Panc1 (cell line): Measurements from ENCODE around the gene PNKP. TPM values are rescaled to one million over a fixed set of nuclear protein-coding genes. Genes with fewer than 3 reads are reported as not detected.

Experiments
- ATAC-seq: fragments of 200-7000 bp; cut with Tn5 transposase; 2 replicates; pipeline ENCODE4 v1.9.1; 2020; ENCODE audit warnings: mild to moderate bottlenecking, moderate library complexity
- BruUV-seq: library from RNA; stranded (reverse); fragments of 400-500 nt; replicated peaks from 2 replicates; lab custom pipeline; 2021; lab: Mats Ljungman, UMichigan
- CTCF ChIA-PET: fragments of 300-600 bp; sonication (Branson Sonifier 250); formaldehyde crosslinking; loops from one replicate; lab custom pipeline; 2022; ENCODE audit warnings: antibody characterized with exemption; lab: Charles Lee
- POLR2A ChIA-PET: fragments of 300-600 bp; sonication (Branson Sonifier 250); formaldehyde crosslinking; loops from one replicate; lab custom pipeline; 2022; ENCODE audit warnings: antibody characterized with exemption; lab: Charles Lee
- DNase-seq: peaks from one replicate; pipeline ENCODE4 v3.0.0-alpha.2; 2010; ENCODE audit warnings: low read depth, low spot score
- H3K27ac ChIP-seq: 2 replicates; pipeline ENCODE4 v1.5.1; 2011; ENCODE audit warnings: mild to moderate bottlenecking, low read length, inconsistent platforms
- H3K27me3 ChIP-seq: fragments of 200-500 bp; sonication (Bioruptor generic); 2 replicates; pipeline ENCODE4 v1.6.0; 2014; ENCODE audit warnings: low read length, inconsistent platforms; ENCODE audit not compliant: control insufficient read depth, insufficient read depth
- H3K36me3 ChIP-seq: fragments of 200-500 bp; sonication (Bioruptor generic); 2 replicates; pipeline ENCODE4 v1.5.1; 2014; ENCODE audit warnings: inconsistent platforms, mild to moderate bottlenecking, low read length, moderate library complexity; ENCODE audit not compliant: control insufficient read depth, insufficient read depth
- H3K4me1 ChIP-seq: 2 replicates; pipeline ENCODE4 v1.5.1; 2011; ENCODE audit warnings: inconsistent platforms, mild to moderate bottlenecking, low read length, moderate library complexity; ENCODE audit not compliant: control insufficient read depth, insufficient read depth
- H3K4me3 ChIP-seq, 2 experiments: 2 replicates each; pipeline ENCODE4 v1.5.1; 2011 to 2012; ENCODE audit warnings: low read depth in 2 of 2, low read length in 2 of 2, mild to moderate bottlenecking in 2 of 2, inconsistent platforms in 1 of 2, moderate library complexity in 1 of 2
- H3K9me3 ChIP-seq: fragments of 200-500 bp; sonication (Bioruptor generic); 2 replicates; pipeline ENCODE4 v1.5.1; 2014; ENCODE audit warnings: low read depth, mild to moderate bottlenecking, inconsistent platforms, low read length, moderate library complexity; ENCODE audit not compliant: control insufficient read depth, insufficient read depth
- POLR2AphosphoS5 ChIP-seq: IDR thresholded peaks from 2 replicates; pipeline ENCODE4 v1.6.1; 2012; ENCODE audit warnings: mild to moderate bottlenecking, low read depth, low read length, moderate library complexity
- SIN3A ChIP-seq: IDR thresholded peaks from 2 replicates; pipeline ENCODE4 v1.6.1; 2012; ENCODE audit warnings: low read depth, mild to moderate bottlenecking, low read length, moderate library complexity, borderline replicate concordance; ENCODE audit not compliant: insufficient read depth
- TCF7L2 ChIP-seq: IDR thresholded peaks from 2 replicates; pipeline ENCODE4 v1.6.1; 2011; ENCODE audit warnings: mild to moderate bottlenecking, low read depth, low read length, inconsistent platforms
- in situ Hi-C: cut with HindIII; loops from 2 replicates; pipeline ENCODE4 v1.10.0; 2016; ENCODE audit warnings: low sequenced_read_pairs, low pct_unique_long_range_greater_than_20kb
- intact Hi-C: fragments of 100-400 bp; cut with micrococcal nuclease; formaldehyde crosslinking; loops from one replicate; pipeline ENCODE4 v1.10.0; 2022; ENCODE audit not compliant: unreplicated experiment
- total RNA-seq: library from RNA; stranded (reverse); gene quantifications from one replicate; pipeline ENCODE4 v1.2.1, GENCODE V29; 2021; ENCODE audit not compliant: unreplicated experiment
- TF ChIP-seq, protein P1 (sequence below), 2 experiments: IDR thresholded peaks; 2 replicates each; pipeline ENCODE4 v1.6.1; 2011 to 2012; ENCODE audit warnings: low read depth in 2 of 2, control low read depth in 1 of 2, low read length in 1 of 2, mild to moderate bottlenecking in 1 of 2, moderate library complexity in 1 of 2; ENCODE audit not compliant: insufficient read depth in 1 of 2
- TF ChIP-seq, protein P2 (sequence below): fragments of 450-650 bp; IDR thresholded peaks from 2 replicates; pipeline ENCODE4 v1.5.1; 2017; ENCODE audit warnings: mild to moderate bottlenecking

Gene PNKP
- total RNA-seq, 1 experiment from 2014 or later = 76.7 TPM

DNA sequence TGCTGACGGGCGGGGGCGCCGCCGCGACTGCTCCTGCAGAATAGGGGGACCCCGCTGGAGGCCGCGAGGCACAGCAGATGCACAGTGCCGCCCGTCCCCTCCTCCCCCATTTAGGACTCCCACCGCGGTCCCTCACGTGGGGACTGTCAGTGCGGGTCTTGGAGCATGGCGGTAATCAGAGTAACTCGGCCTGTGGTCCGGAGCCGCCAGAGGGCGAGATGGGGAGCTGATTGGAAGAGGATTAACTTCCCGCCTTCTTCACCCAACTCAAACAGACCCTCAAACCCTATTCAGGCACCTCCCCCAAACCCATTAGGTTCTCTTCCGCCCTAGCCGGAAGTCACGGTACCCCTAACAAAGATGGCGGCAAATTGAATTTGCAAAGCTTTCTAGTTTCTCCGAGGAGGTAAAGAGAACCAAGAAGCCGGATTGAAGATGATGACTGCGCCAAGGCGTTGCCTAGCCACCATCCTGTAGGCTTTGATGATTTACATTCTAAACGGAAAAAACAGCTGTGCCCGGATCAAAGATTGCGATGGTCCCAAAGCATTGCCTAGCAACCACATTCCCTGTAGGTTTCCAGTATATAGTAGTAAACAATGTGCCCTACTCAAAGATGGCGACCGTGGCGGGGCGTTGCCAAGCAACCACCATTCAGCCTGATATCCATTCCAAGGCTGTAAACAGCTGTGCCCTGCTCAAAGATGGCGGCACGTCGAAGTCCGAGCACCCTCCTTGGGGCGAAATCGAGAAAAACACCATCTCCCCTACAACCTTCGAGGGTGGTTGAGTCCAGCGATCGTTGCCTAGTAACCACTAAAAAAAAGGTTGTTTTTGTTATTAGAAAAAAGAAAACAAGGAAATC is 54.1 kb downstream of the PNKP start, which contains the start of gene FUZ:
TSS of gene FUZ (minus strand) at position 296 of the 865 bp plus-strand sequence. CDS start at position 110, 186 bp downstream.
- CTCF ChIA-PET = interaction anchor here (0.6 kb wide), 1 partner anchor 192 kb away, joined by 3 read pairs; no protein-coding TSS in a partner anchor
- intact Hi-C loops (no loop called here), in situ Hi-C loops (no loop called here)
- Histone ChIP-seq H3K27ac (peak within 1 kb of the TSS; percentile 90), H3K36me3 (no peaks in the 10 kb centered on the region), H3K4me3 (peak within 1 kb of the TSS; percentile 75 to 84), H3K9me3 (no peaks in the 10 kb centered on the region), H3K27me3 (no peaks in the 10 kb centered on the region), H3K4me1 (peaks cover 9% of the 10 kb centered on the region)
- POLR2A ChIA-PET = interaction anchor here (0.5 to 0.6 kb wide), 4 partner anchors 11 to 56 kb away, joined by 3 to 7 read pairs (median 4); partner anchors contain the start of gene PTOV1
- BruUV-seq = TSS peak; percentile 96
- DNase-seq (peak; percentile 91), ATAC-seq (peak; percentile 84)
- TF ChIP-seq POLR2AphosphoS5 = no peak; the same call in 1 of the 2 replicates
- TF ChIP-seq TCF7L2 = peak; percentile 93
- TF ChIP-seq, protein P1, sequence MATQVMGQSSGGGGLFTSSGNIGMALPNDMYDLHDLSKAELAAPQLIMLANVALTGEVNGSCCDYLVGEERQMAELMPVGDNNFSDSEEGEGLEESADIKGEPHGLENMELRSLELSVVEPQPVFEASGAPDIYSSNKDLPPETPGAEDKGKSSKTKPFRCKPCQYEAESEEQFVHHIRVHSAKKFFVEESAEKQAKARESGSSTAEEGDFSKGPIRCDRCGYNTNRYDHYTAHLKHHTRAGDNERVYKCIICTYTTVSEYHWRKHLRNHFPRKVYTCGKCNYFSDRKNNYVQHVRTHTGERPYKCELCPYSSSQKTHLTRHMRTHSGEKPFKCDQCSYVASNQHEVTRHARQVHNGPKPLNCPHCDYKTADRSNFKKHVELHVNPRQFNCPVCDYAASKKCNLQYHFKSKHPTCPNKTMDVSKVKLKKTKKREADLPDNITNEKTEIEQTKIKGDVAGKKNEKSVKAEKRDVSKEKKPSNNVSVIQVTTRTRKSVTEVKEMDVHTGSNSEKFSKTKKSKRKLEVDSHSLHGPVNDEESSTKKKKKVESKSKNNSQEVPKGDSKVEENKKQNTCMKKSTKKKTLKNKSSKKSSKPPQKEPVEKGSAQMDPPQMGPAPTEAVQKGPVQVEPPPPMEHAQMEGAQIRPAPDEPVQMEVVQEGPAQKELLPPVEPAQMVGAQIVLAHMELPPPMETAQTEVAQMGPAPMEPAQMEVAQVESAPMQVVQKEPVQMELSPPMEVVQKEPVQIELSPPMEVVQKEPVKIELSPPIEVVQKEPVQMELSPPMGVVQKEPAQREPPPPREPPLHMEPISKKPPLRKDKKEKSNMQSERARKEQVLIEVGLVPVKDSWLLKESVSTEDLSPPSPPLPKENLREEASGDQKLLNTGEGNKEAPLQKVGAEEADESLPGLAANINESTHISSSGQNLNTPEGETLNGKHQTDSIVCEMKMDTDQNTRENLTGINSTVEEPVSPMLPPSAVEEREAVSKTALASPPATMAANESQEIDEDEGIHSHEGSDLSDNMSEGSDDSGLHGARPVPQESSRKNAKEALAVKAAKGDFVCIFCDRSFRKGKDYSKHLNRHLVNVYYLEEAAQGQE (IDR thresholded peaks at IDR 0.05; ENCODE audit: insufficient read depth in 1 of 2, low read depth in 2 of 2, low read length in 1 of 2) = no peak
- 0 out of 2 replicates have a peak, but pooled peaks have one; percentile 27 for TF ChIP-seq SIN3A
- TF ChIP-seq, protein P2, sequence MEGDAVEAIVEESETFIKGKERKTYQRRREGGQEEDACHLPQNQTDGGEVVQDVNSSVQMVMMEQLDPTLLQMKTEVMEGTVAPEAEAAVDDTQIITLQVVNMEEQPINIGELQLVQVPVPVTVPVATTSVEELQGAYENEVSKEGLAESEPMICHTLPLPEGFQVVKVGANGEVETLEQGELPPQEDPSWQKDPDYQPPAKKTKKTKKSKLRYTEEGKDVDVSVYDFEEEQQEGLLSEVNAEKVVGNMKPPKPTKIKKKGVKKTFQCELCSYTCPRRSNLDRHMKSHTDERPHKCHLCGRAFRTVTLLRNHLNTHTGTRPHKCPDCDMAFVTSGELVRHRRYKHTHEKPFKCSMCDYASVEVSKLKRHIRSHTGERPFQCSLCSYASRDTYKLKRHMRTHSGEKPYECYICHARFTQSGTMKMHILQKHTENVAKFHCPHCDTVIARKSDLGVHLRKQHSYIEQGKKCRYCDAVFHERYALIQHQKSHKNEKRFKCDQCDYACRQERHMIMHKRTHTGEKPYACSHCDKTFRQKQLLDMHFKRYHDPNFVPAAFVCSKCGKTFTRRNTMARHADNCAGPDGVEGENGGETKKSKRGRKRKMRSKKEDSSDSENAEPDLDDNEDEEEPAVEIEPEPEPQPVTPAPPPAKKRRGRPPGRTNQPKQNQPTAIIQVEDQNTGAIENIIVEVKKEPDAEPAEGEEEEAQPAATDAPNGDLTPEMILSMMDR = no peak

- H3K9me3 ChIP-seq = no peaks in the 10 kb centered on the region
- in situ Hi-C loops (no loop called here), intact Hi-C loops (no loop called here)
- H3K4me3 ChIP-seq = peak overlapping the region; percentile 75 to 84
- DNase-seq = no peak
- POLR2A ChIA-PET = interaction anchor here (0.5 to 0.6 kb wide), 2 partner anchors 12 to 37 kb away, joined by 6 to 7 read pairs; no protein-coding TSS in a partner anchor
- peaks cover 9% of the 10 kb centered on the region for H3K4me1 ChIP-seq
- TF ChIP-seq, protein P1 (IDR thresholded peaks at IDR 0.05; ENCODE audit: insufficient read depth in 1 of 2, low read depth in 2 of 2, low read length in 1 of 2) = no peak
- TF ChIP-seq TCF7L2 (no peak), SIN3A (no peak), POLR2AphosphoS5 (no peak)
- TF ChIP-seq, protein P2 = no peak
- ATAC-seq = no peak
- no peaks in the 10 kb centered on the region for H3K36me3 ChIP-seq
- CTCF ChIA-PET = interaction anchor here (0.6 kb wide), 1 partner anchor 192 kb away, joined by 3 read pairs; no protein-coding TSS in a partner anchor
- H3K27ac ChIP-seq = peak overlapping the region; percentile 90
- H3K27me3 ChIP-seq = no peaks in the 10 kb centered on the region
- BruUV-seq = no TSS peak
Observed at GRCh38 chr19:49812452-49812996, 54.9 kb downstream of the PNKP start.
